Astrocyte (in vitro differentiated cells and primary cell): ENCODE measurements around the gene EVC2.

Experiments
- CTCF ChIP-seq: IDR thresholded peaks from 2 replicates; pipeline ENCODE4 v1.5.1; 2011; ENCODE audit warnings: low read depth, mild to moderate bottlenecking, inconsistent platforms, low read length, moderate library complexity; ENCODE audit not compliant: insufficient read depth
- EZH2 ChIP-seq: IDR thresholded peaks from 2 replicates; pipeline ENCODE4 v1.6.1; 2012; ENCODE audit warnings: mild to moderate bottlenecking, low read length, inconsistent platforms; ENCODE audit not compliant: insufficient read depth

- TF ChIP-seq CTCF (no peak), EZH2 (no peak)
Measured at GRCh38 chr4:5541169-5541568, 167.2 kb downstream of the EVC2 start.
